ENCODE results near the gene PTPRT.

Gene PTPRT

GRCh38 chr20:42161228-42161829 is 1028.4 kb downstream of the PTPRT start:
- no peak for DNase-seq

- DNase-seq, result no peak
These were observed 1029.9 kb downstream of the PTPRT start for GRCh38 chr20:42159808-42160207.

- DNase-seq, result no peak
These were observed 1031.4 kb downstream of the PTPRT start for GRCh38 chr20:42158272-42158671.

- DNase-seq, result no peak
These were observed 1034.1 kb downstream of the PTPRT start for GRCh38 chr20:42155586-42155985.

GRCh38 chr20:42152575-42152974 is 1037.1 kb downstream of the PTPRT start:
- DNase-seq, result no peak

GRCh38 chr20:42150230-42150629 is 1039.5 kb downstream of the PTPRT start:
- no peak for DNase-seq

GRCh38 chr20:42138729-42139128 is 1051.0 kb downstream of the PTPRT start:
- no peak for DNase-seq

GRCh38 chr20:42134265-42135098 is 1055.2 kb downstream of the PTPRT start:
- no peak for DNase-seq

GRCh38 chr20:42130810-42131596 is 1058.7 kb downstream of the PTPRT start:
- peak; percentile 32 for DNase-seq

- DNase-seq, result no peak
These were observed 1064.3 kb downstream of the PTPRT start for GRCh38 chr20:42125426-42125825.

- DNase-seq, result no peak
These were observed 1065.7 kb downstream of the PTPRT start for GRCh38 chr20:42123981-42124473.

- no peak for DNase-seq
These were observed 1071.1 kb downstream of the PTPRT start for GRCh38 chr20:42118409-42119125.

GRCh38 chr20:42118001-42118400 is 1071.7 kb downstream of the PTPRT start:
- DNase-seq, result no peak

- DNase-seq, result no peak
These were observed 1076.5 kb downstream of the PTPRT start for GRCh38 chr20:42113236-42113635.

- DNase-seq, result no peak
These were observed 1077.5 kb downstream of the PTPRT start for GRCh38 chr20:42112161-42112560.

GRCh38 chr20:42111349-42111748 is 1078.4 kb downstream of the PTPRT start:
- DNase-seq, result no peak

- DNase-seq, result no peak
These were observed 1079.4 kb downstream of the PTPRT start for GRCh38 chr20:42110301-42110700.

GRCh38 chr20:42102000-42102399 is 1087.7 kb downstream of the PTPRT start:
- no peak for DNase-seq

- DNase-seq, result no peak
These were observed 1089.5 kb downstream of the PTPRT start for GRCh38 chr20:42100137-42100704.

GRCh38 chr20:42099101-42099500 is 1090.6 kb downstream of the PTPRT start:
- DNase-seq, result no peak

GRCh38 chr20:42098418-42098817 is 1091.3 kb downstream of the PTPRT start:
- no peak for DNase-seq

- no peak for DNase-seq
These were observed 1092.0 kb downstream of the PTPRT start for GRCh38 chr20:42097741-42098140.
